Activated CD8-positive, alpha-beta memory T cell treated with anti-CD3 and anti-CD28 coated beads, Interleukin-2, amount 10 ng/mL, durations not matched to agents 7 days and 5 days (primary cell): ENCODE results near the gene ZNF518A. TPM values are rescaled to one million over a fixed set of nuclear protein-coding genes. Genes with fewer than 3 reads are reported as not detected.

ENCODE experiments used
- ATAC-seq: fragments of 150-1000 bp; cut with Tn5 transposase; one replicate; pipeline ENCODE4 v1.10.0; 2021; ENCODE audit warnings: moderate library complexity
- CTCF ChIA-PET: fragments of 350-600 bp; sonication (Branson Sonifier 250); formaldehyde crosslinking; loops from one replicate; lab custom pipeline; 2021; ENCODE audit warnings: antibody characterized with exemption; lab: Charles Lee
- DNase-seq: peaks from one replicate; pipeline ENCODE4 v3.0.0-alpha.2; 2020
- H3K27ac Mint-ChIP-seq: one replicate; pipeline ENCODE4 v1.8.0; 2021; ENCODE audit warnings: mild to moderate bottlenecking, mixed read lengths
- H3K27me3 Mint-ChIP-seq: one replicate; pipeline ENCODE4 v1.8.0; 2021; ENCODE audit warnings: mixed read lengths
- H3K36me3 Mint-ChIP-seq: one replicate; pipeline ENCODE4 v1.8.0; 2021; ENCODE audit warnings: mild to moderate bottlenecking, mixed read lengths
- H3K4me1 Mint-ChIP-seq: one replicate; pipeline ENCODE4 v1.8.0; 2021; ENCODE audit warnings: mixed read lengths
- H3K4me3 Mint-ChIP-seq: one replicate; pipeline ENCODE4 v1.8.0; 2021; ENCODE audit warnings: mild to moderate bottlenecking, moderate library complexity, mixed read lengths
- H3K9me3 Mint-ChIP-seq: one replicate; pipeline ENCODE4 v1.8.0; 2022; ENCODE audit warnings: low read depth, mixed read lengths
- total RNA-seq, 2 experiments: library from RNA; stranded (reverse); gene quantifications; one replicate each; pipeline ENCODE4 v1.2.3, GENCODE V29; 2021

The ZNF518A gene
- 10 to 100 TPM; 17.3 to 19.2 TPM for total RNA-seq

GRCh38 chr10:96129387-96130325 is at the start of gene ZNF518A:
ZNF518A (plus strand) TSS chr10:96130297; CDS start chr10:96156323, 26,026 bp downstream.
- H3K4me1 Mint-ChIP-seq = peaks cover 31% of the 10 kb centered on the region
- H3K36me3 Mint-ChIP-seq = peaks cover 30% of the 10 kb centered on the region
- DNase-seq (peak; percentile 93), ATAC-seq (peak; percentile 89)
- CTCF ChIA-PET = interaction anchor here (0.9 to 2.0 kb wide), 8 partner anchors 12 to 436 kb away, joined by 3 to 25 read pairs (median 6); partner anchors contain the start of gene TCTN3
- peak within 1 kb of the TSS; percentile 88 for H3K4me3 Mint-ChIP-seq
- peak within 1 kb of the TSS; percentile 95 for H3K27ac Mint-ChIP-seq
- peaks cover 27% of the 10 kb centered on the region for H3K27me3 Mint-ChIP-seq
- H3K9me3 Mint-ChIP-seq = peaks cover 4% of the 10 kb centered on the region

GRCh38 chr10:96082153-96082552 is 47.9 kb upstream of the ZNF518A start:
- H3K27me3 Mint-ChIP-seq = no peaks in the 10 kb centered on the region
- no peak for DNase-seq
- ATAC-seq = no peak
- no peak overlapping the region for H3K27ac Mint-ChIP-seq
- H3K4me1 Mint-ChIP-seq = peaks cover 14% of the 10 kb centered on the region
- CTCF ChIA-PET = interaction anchor here (1.2 to 1.3 kb wide), 2 partner anchors 65 to 259 kb away, joined by 3 read pairs; no protein-coding TSS in a partner anchor
- H3K36me3 Mint-ChIP-seq = peaks cover 21% of the 10 kb centered on the region
- H3K4me3 Mint-ChIP-seq = no peak overlapping the region
- H3K9me3 Mint-ChIP-seq = no peaks in the 10 kb centered on the region

GRCh38 chr10:96082748-96083147 is 47.3 kb upstream of the ZNF518A start:
- H3K27me3 Mint-ChIP-seq = no peaks in the 10 kb centered on the region
- no peak overlapping the region for H3K27ac Mint-ChIP-seq
- peaks cover 20% of the 10 kb centered on the region for H3K36me3 Mint-ChIP-seq
- H3K9me3 Mint-ChIP-seq = no peaks in the 10 kb centered on the region
- ATAC-seq = no peak
- CTCF ChIA-PET = interaction anchor here (0.8 to 1.3 kb wide), 3 partner anchors 47 to 258 kb away, joined by 3 to 5 read pairs (median 3); partner anchors contain the start of gene ZNF518A
- DNase-seq = no peak
- H3K4me1 Mint-ChIP-seq = peaks cover 13% of the 10 kb centered on the region
- no peak overlapping the region for H3K4me3 Mint-ChIP-seq

- peaks cover 14% of the 10 kb centered on the region for H3K36me3 Mint-ChIP-seq
- DNase-seq (no peak), ATAC-seq (no peak)
- H3K4me1 Mint-ChIP-seq = peaks cover 15% of the 10 kb centered on the region
- CTCF ChIA-PET = interaction anchor here (1.1 to 2.6 kb wide), 4 partner anchors 13 to 395 kb away, joined by 3 to 25 read pairs (median 6); partner anchors contain the start of genes TCTN3 and ZNF518A
- no peaks in the 10 kb centered on the region for H3K9me3 Mint-ChIP-seq
- peaks cover 13% of the 10 kb centered on the region for H3K27me3 Mint-ChIP-seq
- H3K27ac Mint-ChIP-seq = peak overlapping the region; percentile 48
- peak overlapping the region; percentile 87 for H3K4me3 Mint-ChIP-seq
Observed at GRCh38 chr10:96089116-96089515, 41.0 kb upstream of the ZNF518A start.

GRCh38 chr10:96089670-96090462 is 40.2 kb upstream of the ZNF518A start:
- H3K27me3 Mint-ChIP-seq = peaks cover 16% of the 10 kb centered on the region
- peak; percentile 96 for DNase-seq
- H3K4me1 Mint-ChIP-seq = peaks cover 15% of the 10 kb centered on the region
- peaks cover 14% of the 10 kb centered on the region for H3K36me3 Mint-ChIP-seq
- peak; percentile 94 for ATAC-seq
- H3K9me3 Mint-ChIP-seq = no peaks in the 10 kb centered on the region
- H3K27ac Mint-ChIP-seq = peak overlapping the region; percentile 99
- peak overlapping the region; percentile 87 for H3K4me3 Mint-ChIP-seq
- CTCF ChIA-PET = interaction anchor here (1.1 to 2.6 kb wide), 5 partner anchors 14 to 396 kb away, joined by 3 to 25 read pairs (median 4); partner anchors contain the start of genes TCTN3 and ZNF518A

- no peak for DNase-seq
- H3K27ac Mint-ChIP-seq = peak overlapping the region; percentile 99
- no peak for ATAC-seq
- peaks cover 22% of the 10 kb centered on the region for H3K27me3 Mint-ChIP-seq
- CTCF ChIA-PET = interaction anchor here (1.1 to 2.6 kb wide), 2 partner anchors 39 to 139 kb away, joined by 3 to 25 read pairs; partner anchors contain the start of gene ZNF518A
- H3K4me3 Mint-ChIP-seq = peak overlapping the region; percentile 87
- H3K4me1 Mint-ChIP-seq = peaks cover 15% of the 10 kb centered on the region
- no peaks in the 10 kb centered on the region for H3K9me3 Mint-ChIP-seq
- peaks cover 14% of the 10 kb centered on the region for H3K36me3 Mint-ChIP-seq
Observed at GRCh38 chr10:96090463-96090800, 39.7 kb upstream of the ZNF518A start.

GRCh38 chr10:96092999-96093767 is 36.9 kb upstream of the ZNF518A start:
- H3K36me3 Mint-ChIP-seq = peaks cover 10% of the 10 kb centered on the region
- CTCF ChIA-PET = interaction anchor here (1.5 to 1.6 kb wide), 2 partner anchors 13 to 30 kb away, joined by 3 read pairs; no protein-coding TSS in a partner anchor
- no peak overlapping the region for H3K4me3 Mint-ChIP-seq

GRCh38 chr10:96093948-96094347 is 36.1 kb upstream of the ZNF518A start:
- peaks cover 9% of the 10 kb centered on the region for H3K36me3 Mint-ChIP-seq
- DNase-seq (no peak), ATAC-seq (no peak)
- no peak overlapping the region for H3K4me3 Mint-ChIP-seq
- H3K27ac Mint-ChIP-seq = no peak overlapping the region
- peaks cover 47% of the 10 kb centered on the region for H3K27me3 Mint-ChIP-seq
- H3K9me3 Mint-ChIP-seq = no peaks in the 10 kb centered on the region
- H3K4me1 Mint-ChIP-seq = peaks cover 10% of the 10 kb centered on the region
- CTCF ChIA-PET = interaction anchor here (1.5 to 1.6 kb wide), 2 partner anchors 12 to 29 kb away, joined by 3 read pairs; no protein-coding TSS in a partner anchor

More at GRCh38 chr10:96092999-96093767, 36.9 kb upstream of the ZNF518A start:
- no peak for ATAC-seq
- H3K27me3 Mint-ChIP-seq = peaks cover 43% of the 10 kb centered on the region
- DNase-seq = no peak
- no peaks in the 10 kb centered on the region for H3K9me3 Mint-ChIP-seq
- H3K4me1 Mint-ChIP-seq = peaks cover 15% of the 10 kb centered on the region
- no peak overlapping the region for H3K27ac Mint-ChIP-seq

GRCh38 chr10:96096958-96097357 is 33.1 kb upstream of the ZNF518A start:
- Mint-ChIP-seq H3K4me3 (no peak overlapping the region), H3K36me3 (no peaks in the 10 kb centered on the region), H3K27ac (no peak overlapping the region), H3K9me3 (no peaks in the 10 kb centered on the region), H3K27me3 (peaks cover 72% of the 10 kb centered on the region), H3K4me1 (no peaks in the 10 kb centered on the region)
- CTCF ChIA-PET = no interaction called here
- ATAC-seq (no peak), DNase-seq (no peak)

- Mint-ChIP-seq H3K27me3 (peaks cover 69% of the 10 kb centered on the region), H3K9me3 (no peaks in the 10 kb centered on the region), H3K27ac (no peak overlapping the region), H3K4me3 (no peak overlapping the region), H3K4me1 (no peaks in the 10 kb centered on the region), H3K36me3 (no peaks in the 10 kb centered on the region)
- no peak for ATAC-seq
- no peak for DNase-seq
- CTCF ChIA-PET = no interaction called here
Observed at GRCh38 chr10:96097865-96098264, 32.2 kb upstream of the ZNF518A start.

- Mint-ChIP-seq H3K4me1 (peaks cover 1% of the 10 kb centered on the region), H3K27ac (no peak overlapping the region), H3K9me3 (no peaks in the 10 kb centered on the region), H3K27me3 (peaks cover 69% of the 10 kb centered on the region), H3K36me3 (no peaks in the 10 kb centered on the region), H3K4me3 (no peak overlapping the region)
- CTCF ChIA-PET = no interaction called here
- DNase-seq (no peak), ATAC-seq (no peak)
Observed at GRCh38 chr10:96107623-96108038, 22.5 kb upstream of the ZNF518A start.

- Mint-ChIP-seq H3K4me3 (no peak overlapping the region), H3K27me3 (peaks cover 81% of the 10 kb centered on the region), H3K27ac (no peak overlapping the region), H3K9me3 (no peaks in the 10 kb centered on the region), H3K4me1 (peaks cover 1% of the 10 kb centered on the region), H3K36me3 (no peaks in the 10 kb centered on the region)
- no peak for DNase-seq
- CTCF ChIA-PET = no interaction called here
- ATAC-seq = no peak
Observed at GRCh38 chr10:96112531-96112930, 17.6 kb upstream of the ZNF518A start.
